KG1 (cell line): ENCODE data around the gene NHLRC4.

ENCODE experiments used
- DNase-seq: peaks from one replicate; lab custom pipeline; 2025; lab: John Stamatoyannopoulos, UW

Gene NHLRC4, protein sequence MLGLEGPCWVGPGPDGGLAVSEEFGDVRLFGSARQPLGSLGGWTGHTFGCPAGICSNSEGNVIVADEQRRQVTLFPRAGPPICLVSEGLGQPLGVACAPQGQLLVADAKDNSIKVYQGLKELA

DNA sequence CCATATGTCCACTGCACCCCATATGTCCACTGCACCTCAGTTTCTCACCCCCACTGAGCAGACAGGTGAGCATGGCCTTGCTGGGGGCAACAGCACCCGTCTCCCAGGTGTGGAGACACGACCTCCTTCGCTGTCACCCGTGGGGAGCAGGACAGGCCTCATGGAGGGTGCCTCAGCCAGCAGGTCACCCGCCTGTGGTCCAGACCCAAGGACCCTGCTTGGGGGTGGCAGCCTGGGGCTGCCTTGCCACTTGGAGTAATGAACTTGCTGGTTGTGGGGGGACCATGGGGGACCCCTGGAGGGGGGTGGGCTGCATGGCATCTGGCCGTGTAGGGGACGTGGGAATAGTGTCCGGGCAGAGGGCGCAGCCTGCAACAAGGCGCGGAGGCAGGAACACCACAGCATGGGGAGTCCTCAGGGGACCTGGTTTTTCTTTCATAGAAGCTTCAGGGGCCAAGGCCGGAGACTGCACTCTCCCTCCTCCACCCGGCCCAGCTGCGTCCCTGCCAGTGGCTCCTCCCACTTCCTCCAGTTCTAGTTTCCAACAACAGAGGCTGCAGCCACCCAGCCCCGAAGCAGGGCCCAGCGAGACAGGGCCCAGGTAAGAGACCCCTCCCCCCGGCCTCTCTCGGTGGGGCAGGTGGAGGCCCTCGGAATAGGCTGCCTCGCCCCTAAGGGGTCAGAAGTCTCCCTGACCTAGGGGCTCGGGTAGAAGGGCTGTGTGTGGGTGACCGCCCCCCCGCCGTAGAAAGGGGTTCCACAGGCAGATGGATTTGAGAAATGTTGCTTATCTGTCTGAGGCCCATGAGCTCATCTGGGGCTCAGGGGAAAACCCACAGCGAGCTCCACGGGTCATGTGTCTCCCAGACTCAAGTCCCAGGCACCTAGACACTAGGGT lies at the start of gene NHLRC4:
Gene NHLRC4, plus strand, starts transcription at position 531 of the 898 bp plus-strand sequence. CDS start 1,043 bp downstream, outside the sequence.
- DNase-seq, result peak; percentile 12

DNA sequence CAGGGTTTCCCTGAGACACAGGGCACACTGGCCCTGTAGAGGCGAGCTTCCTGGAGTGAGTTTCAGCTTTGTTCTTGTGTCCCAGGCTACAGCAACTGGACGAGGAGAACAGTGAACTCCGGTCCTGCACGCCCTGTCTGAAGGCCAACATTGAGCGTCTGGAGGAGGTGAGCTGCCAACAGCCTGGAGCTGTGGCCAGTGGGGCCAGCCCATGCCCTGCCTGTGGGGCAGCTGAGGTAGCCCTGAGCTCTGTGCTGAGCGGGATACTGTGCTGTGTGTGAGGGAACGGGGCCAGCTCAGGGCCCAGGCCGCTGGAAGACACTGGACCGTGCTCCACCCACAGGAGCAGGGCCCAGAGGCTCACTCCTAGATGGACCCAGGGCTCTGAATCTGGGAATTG lies 47.9 kb upstream of the NHLRC4 start:
- no peak for DNase-seq

DNA sequence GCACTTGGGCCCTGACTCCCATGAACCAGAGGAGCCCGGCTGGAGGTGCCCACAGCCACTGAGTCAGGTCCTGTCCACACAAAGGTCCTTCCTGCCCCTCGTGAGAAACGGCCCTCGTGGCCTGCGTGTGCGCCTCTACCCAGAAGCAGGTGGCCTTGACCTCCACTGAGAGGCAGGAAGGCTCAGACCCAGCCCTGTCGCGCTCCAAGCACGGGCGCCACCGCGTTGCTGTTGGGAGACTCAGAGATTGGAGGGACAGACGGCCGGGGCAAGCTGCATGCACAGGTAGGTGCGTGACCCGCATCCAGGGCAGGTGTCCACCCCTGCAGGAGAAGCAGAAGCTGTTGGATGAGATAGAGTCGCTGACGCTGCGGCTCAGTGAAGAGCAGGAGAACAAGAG lies 47.4 kb upstream of the NHLRC4 start:
- no peak for DNase-seq

DNA sequence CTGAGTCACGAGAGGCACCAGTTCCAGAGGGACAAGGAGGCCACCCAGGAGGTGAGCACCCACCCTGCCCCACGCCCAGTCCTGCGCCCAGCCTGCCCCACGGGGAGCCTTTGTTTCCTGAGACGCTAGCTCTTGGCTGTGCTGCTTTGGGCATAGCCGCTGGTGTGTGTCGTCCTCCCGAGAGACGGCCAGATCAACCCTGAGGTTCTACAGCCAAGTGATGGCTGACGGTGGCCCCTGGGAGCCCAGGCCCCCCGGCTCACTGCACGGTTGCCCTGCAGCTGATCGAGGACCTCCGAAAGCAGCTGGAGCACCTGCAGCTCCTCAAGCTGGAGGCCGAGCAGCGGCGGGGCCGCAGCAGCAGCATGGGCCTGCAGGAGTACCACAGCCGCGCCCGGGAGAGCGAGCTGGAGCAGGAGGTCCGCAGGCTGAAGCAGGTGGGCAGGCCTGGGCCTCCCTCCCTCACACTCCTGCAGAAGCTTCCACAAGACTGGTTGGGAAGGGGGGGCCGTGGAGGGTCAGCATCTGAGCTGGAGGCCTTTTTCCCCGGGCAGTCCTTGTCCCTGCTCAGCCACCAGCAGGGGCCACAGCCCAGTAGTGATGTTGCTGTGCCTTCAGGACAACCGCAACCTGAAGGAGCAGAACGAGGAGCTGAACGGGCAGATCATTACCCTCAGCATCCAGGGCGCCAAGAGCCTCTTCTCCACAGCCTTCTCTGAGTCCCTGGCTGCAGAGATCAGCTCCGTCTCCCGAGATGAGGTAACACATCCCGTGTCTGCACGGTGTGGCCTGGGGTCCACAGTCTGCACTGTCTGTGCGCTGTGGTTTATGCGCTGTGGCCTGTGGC lies 46.7 kb upstream of the NHLRC4 start:
- no peak for DNase-seq

DNA sequence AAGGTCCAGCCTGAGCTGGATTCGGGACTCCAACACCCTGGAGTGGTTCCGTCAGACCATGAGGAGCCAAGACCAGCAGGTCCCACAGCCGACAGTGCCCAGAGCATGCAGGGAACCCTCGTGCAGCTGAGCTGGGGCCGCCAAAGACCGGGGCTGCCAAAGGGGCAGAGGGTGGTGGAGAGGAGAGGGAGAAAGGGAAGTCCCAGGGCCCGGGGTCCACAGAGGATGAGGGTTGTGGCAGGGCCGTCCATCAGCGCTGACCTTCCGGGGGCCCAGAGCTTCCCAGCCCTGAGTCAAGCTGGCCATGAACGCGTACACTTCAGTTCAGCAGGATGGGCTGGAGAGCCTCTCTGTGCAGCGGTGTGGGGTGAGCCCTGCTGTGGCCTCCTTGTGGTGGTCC lies 46.0 kb upstream of the NHLRC4 start:
- no peak for DNase-seq

DNA sequence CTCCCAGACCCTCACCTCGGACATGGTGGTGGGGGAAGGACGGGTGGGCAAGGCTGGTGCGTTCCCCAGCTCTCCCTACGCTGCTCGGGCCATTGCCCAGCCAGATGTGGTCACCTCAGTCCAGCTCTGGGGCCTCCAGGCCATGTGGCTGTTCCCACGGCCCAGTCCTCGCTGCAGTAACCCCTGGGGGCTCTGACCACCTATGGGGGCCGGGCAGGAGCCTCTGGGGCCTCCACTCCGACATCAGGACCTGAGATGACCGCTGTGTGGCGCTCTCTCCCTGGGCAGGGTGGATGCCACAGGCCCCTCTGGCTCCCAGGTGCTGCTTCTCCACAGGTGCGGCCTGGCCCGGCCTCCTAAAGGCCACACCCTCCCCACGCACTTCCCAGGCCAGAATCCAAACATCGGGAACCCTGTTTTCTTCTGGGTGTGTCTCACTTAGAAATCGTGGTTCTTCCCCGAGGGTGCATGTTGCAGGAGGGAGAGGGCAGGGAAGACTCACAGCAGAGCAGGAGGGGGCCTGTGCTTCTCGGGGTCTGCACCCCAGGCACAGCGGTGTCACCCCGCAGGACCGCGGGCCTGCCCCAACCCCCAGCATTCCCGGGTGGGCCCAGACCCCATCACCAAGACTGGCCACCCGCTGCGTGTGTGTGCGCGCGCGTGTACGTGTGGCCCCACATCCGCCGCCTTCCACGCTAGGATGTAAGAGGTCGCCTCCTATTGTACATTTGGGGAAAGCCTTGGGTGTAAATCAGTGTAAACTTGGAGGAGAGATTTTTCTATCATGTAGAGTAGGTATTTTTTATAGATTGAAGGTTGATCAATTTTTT lies 45.2 kb upstream of the NHLRC4 start:
- no peak for DNase-seq

DNA sequence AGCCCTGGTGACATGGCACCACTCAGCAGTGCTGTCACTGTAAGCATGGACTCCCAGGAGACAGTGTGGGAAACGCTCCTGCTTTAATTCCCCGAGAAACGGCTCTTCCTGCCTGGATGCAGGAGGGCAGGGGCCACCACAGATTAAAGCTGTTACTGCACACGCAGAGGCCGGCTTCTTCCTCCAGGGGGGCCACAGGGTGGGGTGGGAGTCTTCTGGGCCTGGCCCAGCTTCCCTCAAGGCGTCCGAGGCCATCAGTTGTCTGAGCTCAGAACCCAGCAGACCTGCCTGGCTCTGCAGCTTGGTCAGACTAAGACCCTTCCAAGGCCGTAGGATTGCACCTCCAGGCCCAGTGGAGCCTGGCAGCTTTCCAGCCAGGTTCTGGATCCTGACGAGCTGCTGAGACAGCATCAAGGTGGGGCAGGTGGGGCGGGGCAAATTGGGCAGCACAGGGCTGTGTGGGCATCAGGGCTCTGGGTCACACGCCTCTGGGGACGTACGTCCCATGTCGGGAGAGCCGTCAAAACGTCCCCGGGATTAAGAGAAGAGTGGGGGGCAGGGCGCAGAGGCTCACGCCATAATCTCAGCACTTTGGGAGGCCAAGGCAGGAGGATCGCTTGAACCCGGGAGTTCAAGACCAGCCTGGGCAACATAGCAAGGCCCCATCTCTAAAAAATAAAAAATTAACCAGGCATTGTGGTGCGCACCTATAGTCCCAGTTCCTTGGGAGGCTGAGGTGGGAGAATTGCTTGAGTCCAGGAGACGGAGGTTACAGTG lies 44.3 kb upstream of the NHLRC4 start:
- DNase-seq, result no peak

DNA sequence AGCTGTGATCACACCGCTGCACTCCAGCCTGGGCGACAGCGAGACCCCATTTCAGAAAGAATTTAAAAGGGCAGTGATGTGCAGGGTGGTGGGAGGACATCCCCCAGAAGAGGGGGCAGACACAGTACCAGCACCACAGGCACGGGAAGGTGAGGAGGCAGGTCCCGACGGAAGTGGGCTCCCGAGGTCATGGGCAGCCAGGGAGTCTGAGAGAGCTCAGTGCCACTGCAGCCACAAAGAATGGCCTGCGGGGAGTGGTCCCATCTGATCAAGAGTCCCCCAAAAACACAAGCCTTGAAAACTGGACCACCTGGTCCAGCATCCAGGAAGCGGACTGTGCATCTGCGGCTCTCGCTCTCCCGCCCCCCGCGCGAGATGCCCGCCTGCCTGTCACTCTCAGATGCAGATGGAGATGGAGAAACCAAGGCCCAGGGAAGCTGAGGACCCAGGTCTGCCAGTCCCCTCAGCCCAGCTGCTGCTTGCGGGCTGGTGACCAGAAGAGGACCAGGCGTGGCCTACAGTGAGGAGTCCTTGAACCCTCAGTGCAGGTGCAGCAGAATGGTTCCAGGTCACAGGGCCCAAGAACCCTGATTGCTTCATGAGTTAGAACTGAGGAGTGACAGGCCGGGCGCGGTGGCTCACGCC lies 43.6 kb upstream of the NHLRC4 start:
- DNase-seq, result no peak

DNA sequence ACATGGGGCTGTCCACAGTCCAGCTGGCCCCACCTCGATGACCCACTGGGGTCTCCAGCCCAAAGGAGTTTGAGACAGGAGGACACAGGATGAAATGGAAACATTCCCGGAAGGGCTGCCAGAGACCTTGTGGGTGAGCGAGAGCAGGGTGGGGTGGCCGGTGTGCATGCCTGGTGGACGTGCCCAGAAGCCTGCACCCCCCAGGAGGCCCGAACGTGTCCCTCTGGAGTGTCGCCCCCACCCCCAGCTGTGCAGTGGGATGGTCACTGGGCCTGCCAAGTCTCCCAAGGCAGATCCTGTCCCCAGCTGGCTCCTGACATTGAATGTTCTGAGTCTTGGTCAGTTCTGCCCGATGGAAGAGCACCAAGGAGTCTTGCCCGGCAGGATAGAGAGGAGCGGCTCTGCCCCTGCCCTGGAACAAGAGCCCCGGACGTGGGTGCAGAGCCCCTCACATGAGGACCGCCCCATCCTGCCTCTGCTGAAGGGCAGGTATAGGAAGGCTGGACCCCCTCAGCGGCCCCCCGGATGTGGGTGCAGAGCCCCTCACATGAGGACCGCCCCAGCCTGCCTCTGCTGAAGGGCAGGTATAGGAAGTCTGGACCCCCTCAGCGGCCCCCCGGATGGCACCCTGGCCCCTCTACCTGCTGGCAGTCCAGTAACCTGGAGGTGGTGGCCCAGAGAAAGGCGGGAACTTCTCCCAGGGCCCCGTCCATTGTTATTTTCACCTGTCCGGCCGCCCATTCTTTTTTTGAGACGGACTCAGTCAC lies 42.3 kb upstream of the NHLRC4 start:
- DNase-seq, result no peak

DNA sequence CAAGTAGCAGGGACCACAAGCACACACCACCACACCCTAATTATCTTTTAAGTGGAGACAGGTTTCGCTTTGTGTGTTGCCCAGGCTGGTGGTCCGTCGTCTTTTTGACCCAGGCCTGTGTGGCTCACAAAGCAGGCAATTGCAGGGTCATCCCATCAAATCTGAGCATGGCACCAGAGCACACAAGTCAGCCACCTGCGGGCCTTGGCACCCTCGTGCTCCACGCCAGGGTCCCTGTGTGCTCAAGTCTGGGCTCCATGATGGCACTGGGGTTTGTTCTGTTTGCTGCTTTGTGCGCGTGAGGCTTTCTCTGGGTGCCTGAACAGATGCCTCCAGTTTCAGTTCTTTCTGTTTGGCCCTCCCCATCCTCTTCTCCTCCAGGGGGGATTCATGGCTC lies 41.7 kb upstream of the NHLRC4 start:
- DNase-seq, result no peak

DNA sequence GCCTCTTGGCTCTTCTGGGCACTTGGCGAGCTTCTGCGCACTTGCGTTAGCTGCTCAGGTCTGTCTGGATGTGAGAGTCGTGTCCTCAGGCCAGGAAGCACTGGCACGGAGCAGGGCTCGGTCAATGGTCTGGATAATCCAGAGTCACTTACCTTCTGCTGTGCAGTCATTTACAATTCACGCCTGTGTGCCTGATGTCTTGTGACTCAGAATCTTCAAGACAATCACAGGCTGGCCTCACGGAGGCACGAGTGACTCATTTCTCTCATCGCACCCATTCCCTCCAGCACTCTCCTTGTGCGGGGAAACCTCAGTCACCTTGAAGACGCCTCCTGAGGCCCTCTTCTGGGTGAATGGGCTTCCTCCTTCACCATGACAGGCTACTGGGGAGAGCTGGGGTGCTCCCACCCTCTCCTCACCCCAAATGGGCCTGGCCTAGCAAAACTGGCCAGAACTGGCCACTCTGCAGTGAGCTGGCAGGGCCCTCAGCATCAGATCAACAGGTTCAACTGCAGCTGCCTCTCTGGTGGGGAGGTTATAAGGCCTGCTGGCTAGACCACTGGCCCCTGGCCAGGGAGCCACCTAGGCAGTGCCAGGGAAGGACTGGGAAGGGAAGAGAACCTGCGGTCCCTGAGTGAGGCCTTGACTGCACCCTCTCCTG lies 41.2 kb upstream of the NHLRC4 start:
- no peak for DNase-seq

DNA sequence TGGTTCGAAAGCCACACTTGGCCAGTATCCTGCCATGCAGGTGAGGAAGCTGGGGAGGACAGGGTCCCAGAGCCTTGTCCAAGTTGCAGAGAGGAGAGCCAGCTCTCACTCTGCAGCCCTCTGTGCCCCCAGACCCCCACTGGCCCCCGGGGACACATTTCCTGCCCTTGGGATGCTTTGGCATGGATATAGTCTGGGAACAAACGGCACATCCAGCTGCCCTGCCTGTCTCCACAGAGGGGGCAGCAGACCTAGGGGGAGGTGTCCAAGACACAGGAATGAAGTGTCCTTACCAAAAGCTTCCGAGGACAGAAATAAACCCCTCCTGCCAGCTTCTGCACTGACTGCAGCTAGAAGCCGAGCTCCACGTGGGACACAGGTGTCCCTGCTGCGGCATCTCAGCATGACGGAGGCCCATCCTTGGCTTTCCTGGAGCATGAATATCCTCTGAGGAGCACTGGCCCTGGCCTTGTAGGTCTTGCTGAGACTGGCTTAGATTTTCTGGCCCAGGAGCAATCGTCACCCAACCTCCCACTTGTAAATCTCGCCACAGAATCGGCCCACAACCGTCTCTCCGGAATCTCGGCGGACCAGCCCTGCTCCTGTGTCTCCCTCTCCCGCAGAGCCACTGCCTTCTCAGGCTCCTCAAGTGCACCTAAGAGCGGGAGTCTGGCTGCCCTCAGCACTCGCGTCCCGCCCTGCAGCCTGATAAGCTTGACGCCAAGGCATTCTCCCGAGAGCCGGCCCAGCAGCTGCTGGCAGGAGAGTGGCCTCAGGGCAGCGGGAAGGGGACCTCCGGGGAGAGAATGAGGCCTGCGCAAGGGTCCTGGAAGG lies 40.4 kb upstream of the NHLRC4 start:
- DNase-seq, result no peak

DNA sequence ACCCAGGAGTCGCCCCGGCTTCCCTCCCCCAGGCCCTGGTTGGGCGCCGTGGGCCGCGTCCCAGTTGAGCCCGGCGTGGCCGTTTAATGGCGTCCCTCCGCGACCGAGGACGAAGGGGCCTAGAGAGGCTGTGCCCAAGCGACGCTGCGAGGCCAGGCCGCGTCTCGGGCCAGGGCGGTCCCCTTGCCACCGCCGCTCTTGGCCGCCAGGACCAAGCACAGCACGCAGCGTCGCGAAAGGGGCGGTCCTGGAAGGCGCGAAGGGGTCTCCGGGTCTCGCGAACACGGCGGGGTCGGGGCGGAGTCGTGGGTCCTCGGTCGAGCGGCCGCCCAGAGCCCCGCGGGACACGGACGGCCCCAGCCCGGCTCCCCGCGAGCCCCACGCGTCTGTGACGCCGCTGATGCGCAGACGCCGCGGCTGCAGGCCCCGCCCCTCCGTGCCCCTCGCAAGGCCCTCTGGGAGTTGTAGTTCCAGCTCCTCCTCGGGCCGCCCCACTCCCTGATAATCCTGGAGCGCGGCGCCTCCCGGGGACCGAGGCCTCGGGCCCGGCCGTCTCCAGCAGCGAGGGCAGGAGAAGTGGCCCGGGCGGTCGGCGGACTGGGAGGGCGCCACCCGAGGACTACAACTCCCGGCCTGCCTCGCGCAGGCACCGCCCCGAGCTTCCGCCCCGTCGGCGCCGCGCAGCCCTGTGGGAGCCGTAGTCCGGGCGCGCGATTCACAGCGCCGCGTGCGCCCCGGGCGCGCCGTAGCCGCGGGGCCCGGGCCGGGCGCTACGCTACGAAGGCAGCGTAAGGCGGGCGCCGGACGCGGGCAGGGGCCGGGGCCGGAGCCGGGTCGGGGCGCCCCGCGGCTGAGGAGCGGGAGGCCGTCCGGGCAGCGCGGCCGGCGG lies 39.5 kb upstream of the NHLRC4 start, which contains the start of gene CAPN15:
Gene CAPN15, plus strand, starts transcription at position 698 of the 889 bp plus-strand sequence. CDS start 19,127 bp downstream, outside the sequence.
- peak; percentile 90 for DNase-seq

DNA sequence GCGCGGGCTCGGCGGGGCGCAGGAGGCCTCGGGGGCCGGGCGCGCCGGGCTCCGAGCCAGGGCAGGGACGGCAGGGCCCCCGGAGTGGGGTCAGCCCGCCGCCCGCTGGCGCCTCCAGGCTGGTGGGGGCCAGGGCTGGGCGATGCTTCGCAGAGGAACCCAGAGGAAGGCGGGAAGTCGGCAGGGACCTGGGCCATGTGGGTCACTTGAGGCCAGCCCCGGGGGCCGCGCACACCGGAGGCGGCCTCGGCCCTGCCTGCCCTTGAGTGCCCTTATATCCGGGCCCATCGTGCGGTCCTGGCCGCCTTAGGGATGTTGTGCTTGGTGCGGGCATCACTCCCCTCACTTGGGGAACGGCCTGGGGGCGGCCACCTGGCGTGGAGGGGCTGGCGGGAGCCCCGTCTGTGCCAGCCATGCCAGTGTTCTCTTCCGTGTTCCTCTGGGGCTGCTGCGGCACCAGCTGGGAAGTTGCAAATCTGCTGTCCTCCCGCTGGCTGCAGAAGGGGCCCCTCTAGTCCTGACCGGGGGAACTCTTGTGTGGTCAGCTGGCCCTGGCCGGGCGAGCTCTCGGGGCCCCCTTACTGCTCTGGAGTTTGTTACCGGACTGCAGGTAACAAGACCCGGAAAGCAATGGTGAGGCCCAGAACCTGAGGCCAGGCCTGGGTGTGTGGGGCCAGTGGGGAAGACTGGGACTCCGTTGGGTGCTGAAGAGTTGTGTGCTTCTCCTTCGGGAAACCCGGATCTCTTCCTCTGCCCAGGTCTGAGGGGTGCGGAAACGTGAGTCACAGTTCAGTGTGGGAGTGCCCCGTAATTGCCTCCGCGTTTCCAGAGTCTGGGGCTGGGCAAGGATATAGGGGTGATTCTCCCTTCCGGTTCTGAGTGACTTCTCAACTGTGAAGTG lies 38.4 kb upstream of the NHLRC4 start:
- no peak for DNase-seq

DNA sequence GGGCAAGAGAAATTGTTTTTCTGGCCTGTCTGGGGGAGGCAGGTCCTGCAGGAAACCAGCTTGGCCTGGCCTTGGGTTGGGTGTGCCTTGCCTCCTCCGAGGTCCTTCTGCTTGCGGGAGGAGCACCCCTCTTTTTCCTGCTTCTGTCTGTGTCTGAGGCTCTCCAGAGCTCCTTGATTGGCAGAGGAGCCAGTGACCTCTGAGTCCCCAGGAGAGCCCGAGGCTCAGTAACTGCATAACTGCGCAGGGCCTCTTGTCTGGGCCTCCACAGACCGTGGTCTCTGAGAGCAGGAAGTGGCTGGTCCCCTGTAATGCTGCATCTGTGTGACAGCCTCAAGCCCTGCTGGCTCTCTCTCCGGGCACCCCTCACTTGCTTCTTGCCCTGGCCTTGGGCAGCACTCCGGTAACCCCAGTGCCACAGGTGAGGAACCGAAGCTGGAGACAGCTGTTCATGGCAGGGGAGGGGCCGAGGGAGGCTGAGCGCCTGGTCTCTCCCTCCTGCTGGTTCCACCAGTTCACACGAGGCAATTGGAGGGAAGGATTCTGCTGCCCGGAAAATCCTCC lies 37.7 kb upstream of the NHLRC4 start:
- no peak for DNase-seq
